CD4-positive, alpha-beta T cell treated with Interleukin-4 for 1 hour (primary cell): ENCODE measurements around the gene PHF2.

Source experiments
- DNase-seq, 2 donors: peaks; one replicate each; pipeline ENCODE4 v3.0.0-alpha.2; 2020 to 2022

Gene PHF2

GRCh38 chr9:93603011-93603410 lies 26.6 kb downstream of the PHF2 start:
- no peak for DNase-seq

DNA sequence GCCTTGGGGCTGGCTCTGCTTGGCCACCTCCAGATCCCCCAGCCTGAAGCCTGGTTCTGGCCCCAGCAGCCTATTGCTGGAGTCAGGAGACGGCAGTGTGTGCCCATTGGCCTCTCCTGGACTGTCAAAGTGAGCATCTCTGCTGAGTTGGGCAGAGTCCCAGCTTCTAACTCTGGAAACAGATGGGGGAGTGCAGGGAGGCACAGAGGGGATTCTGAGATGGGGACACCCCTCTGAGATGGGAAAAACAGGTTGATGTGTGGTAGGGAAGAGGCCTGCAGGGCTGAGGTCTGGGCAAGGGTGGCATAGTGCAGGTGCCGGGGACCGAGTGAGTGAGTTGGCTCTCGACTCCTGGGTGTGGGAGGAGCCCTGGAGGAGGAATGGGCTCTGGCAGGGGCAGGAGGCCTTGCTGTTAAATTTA lies 27.5 kb downstream of the PHF2 start:
- no peak for DNase-seq

- no peak for DNase-seq
These were observed 29.8 kb downstream of the PHF2 start for GRCh38 chr9:93606187-93606586.

- no peak for DNase-seq
These were observed 33.8 kb downstream of the PHF2 start for GRCh38 chr9:93610206-93610605.

DNA sequence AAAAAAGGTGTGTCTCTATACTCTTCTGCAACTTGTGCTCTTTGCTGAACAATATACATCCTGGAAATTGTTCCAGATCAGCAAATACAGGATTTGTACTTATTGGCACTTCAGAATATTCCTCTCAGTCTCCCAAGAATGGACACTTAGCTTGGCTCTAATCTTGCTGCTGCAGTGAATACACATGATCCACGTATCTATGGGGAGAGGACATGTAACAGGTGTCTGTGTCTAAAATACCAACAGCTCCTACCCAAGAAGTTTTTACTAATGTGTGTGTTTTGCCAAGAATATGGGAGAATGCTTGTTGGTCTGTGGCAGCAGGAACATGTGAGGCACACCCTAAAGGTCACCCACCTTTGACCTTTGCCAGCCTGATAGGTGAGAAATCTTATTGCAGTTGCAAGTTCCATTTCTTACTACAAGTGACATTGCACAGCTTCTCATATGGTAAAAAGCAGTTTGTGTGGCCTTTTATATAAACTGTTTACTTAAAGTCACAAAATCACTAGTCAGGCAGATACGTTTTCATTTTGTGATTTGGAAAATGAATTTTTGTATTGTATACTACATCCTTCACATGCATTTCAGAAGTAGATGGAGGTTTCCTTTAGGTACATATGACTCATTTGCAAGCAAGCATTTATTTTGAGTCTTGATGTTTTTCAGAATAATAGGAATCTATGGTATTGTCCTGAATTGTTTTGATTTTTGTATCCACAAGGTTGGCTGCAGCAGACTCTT lies 35.8 kb downstream of the PHF2 start:
- no peak for DNase-seq

DNA sequence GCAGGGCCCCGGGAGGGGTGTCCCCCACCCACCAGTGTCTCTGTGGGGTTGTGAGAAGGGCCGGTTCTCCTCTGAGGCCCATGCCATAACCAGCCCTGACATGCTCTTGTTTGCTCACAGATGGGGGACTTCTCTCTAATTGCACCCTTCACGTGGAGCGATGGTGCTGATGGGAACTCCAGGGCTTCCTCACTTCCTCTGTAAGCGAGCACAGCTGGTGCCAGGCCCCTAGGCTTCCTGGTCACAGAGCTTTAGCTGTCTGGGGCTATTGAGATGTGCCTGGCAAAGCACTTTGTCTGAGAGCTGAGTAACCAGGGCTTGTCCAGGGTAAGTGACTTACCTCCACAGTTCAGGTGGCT lies 36.4 kb downstream of the PHF2 start:
- no peak for DNase-seq

DNA sequence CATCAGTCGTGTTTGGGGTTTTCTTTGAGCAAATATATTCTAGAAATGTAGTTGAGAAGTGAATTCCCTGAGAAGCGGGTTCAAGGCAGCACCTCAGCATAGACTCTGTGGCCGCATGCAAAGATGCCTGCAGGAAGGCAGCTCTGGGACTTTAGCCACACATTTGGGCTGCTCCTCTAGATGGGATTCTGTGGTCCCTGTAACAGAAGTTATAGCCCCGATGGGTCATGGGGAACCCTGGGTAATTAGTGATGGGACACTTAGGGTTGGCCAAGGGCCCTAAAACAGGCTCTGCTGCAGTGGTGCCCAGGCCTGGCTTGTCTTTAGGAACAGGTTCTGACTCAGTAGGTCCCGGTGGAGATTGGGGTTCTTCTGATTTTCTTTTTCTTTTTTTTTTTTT lies 36.8 kb downstream of the PHF2 start:
- DNase-seq: no peak

- DNase-seq: no peak
These were observed 37.4 kb downstream of the PHF2 start for GRCh38 chr9:93613791-93614190.

GRCh38 chr9:93614830-93615468 lies 38.6 kb downstream of the PHF2 start:
- DNase-seq: no peak

GRCh38 chr9:93616044-93616443 lies 39.7 kb downstream of the PHF2 start:
- no peak for DNase-seq

- no peak for DNase-seq
These were observed 40.9 kb downstream of the PHF2 start for GRCh38 chr9:93617273-93617672.

DNA sequence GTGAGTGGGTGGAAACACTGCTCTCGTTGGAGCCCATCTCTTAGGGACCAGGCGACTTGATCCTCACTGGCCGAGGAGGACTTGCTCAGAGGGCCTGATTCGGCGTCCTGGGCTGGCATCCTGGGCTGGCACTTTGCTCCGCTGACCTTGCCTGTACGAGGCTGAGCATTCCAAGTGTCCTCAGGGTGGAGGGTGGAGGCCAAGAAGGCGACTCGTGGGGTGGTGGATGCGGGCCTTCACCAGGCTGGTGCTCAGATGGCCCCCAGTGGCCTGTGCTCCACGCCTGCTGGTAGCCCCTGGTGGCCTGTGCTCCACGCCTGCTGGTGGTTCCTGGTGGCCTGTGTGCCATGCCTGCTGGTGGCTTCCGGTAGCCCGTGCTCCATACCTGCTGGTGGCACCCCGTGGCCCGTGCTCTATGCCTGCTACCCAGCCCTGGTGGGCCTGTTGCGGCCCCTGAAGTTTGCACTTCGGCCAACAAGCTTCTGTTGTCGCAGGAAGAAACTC lies 42.9 kb downstream of the PHF2 start:
- no peak for DNase-seq

- no peak for DNase-seq
These were observed 43.7 kb downstream of the PHF2 start for GRCh38 chr9:93620041-93620506.

- DNase-seq: no peak
These were observed 44.8 kb downstream of the PHF2 start for GRCh38 chr9:93620881-93621820.

- DNase-seq: no peak
These were observed 45.5 kb downstream of the PHF2 start for GRCh38 chr9:93621922-93622321.

GRCh38 chr9:93622691-93623090 lies 46.3 kb downstream of the PHF2 start:
- DNase-seq: no peak

DNA sequence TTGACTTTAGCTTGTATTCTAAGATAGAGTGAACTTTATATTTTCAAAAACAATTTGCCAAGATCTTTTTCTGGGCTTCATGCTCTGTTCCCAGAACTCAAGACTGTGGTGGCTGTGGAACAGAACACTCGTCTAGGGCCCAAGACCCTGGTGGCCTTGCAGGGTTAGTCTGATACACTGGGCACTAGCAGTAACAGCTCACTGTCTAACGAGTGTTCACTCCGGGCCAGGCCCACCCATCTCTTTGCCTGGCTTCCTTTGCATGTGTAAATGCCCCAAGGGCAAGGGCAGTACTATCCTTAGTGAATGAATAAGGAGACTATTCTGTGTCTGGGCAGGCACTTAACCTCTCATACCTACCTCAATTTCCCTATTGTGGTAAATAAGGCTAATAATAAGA lies 47.4 kb downstream of the PHF2 start:
- DNase-seq: no peak

DNA sequence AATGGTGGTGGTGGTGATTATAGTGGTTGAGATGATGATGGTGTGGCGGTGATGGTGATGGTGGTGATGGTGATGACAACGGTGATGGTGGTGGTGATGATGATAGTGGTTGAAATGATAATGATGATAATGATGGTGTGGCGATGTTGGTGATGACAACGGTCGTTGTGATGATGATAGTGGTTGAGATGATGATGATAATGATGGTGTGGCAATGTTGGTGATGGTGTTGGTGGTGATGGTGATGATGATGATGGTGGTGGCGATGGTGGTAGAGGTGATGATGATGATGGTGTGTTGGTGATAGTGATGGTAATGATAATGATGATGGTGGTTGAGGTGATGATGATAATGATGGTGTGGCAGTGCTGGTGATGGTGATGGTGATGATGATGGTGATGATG lies 48.0 kb downstream of the PHF2 start:
- no peak for DNase-seq

DNA sequence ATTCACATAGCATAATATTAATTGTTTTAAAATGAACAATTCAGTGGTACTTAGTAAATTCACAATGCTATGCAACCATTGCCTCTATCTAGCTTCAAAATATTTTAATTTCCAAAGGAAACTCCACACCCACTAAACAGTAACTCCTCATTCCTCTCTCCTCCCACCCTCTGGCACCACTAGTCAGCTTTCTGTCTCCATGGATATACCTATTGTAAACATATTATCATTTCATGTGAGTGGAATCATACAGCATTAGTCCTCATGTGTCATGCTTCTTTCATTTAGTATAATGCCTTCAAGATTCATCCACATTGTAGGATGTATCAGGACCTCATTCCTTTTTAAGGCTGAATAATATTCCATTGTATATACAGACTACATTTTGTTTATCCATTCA lies 48.6 kb downstream of the PHF2 start:
- no peak for DNase-seq

DNA sequence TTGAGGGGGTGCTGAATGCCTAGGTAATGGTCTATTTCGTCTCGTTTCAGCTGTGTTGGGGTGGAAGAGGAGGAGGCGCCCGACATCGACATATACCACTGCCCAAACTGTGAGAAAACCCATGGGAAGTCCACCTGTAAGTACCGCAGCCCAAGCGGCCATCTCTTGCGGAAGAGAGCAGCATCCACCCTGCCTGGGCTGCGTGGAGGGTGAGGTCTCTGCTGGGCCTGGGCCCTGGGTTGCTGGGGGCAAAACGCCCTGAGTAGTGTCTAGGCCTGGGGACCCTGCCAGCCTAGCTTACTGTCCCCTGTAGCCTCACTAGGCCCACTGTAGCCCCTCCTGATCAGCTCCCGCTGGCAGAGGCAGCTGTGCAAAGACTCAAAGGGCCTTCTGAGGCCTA lies 53.5 kb downstream of the PHF2 start:
- DNase-seq: no peak

GRCh38 chr9:93630806-93631411 lies 54.5 kb downstream of the PHF2 start:
- no peak for DNase-seq

- DNase-seq: no peak
These were observed 57.3 kb downstream of the PHF2 start for GRCh38 chr9:93633492-93634221.
